Transverse colon (tissue), 4 donors: ENCODE data around the gene MBNL1.

Experiments used
- CTCF ChIP-seq, 5 experiments: fragments of 200-600 bp in 3 of 5; fragments of 450-650 bp in 2 of 5; sonication (generic) in 3 of 5; IDR thresholded peaks; 1 replicate in 2 of 5; 2 replicates in 3 of 5; pipeline ENCODE4 v1.5.1; 2016 to 2017; ENCODE audit warnings: antibody characterized with exemption in 5 of 5, inconsistent platforms in 3 of 5, mild to moderate bottlenecking in 2 of 5, moderate library complexity in 1 of 5
- POLR2A ChIP-seq: fragments of 450-650 bp; IDR thresholded peaks from one replicate; pipeline ENCODE4 v1.6.1; 2016; ENCODE audit warnings: antibody characterized with exemption, mild to moderate bottlenecking, moderate library complexity
- POLR2AphosphoS5 ChIP-seq, 3 donors: sonication (generic); formaldehyde crosslinking; IDR thresholded peaks; one replicate each; pipeline ENCODE4 v1.6.1; 2016; ENCODE audit warnings: antibody characterized with exemption in 3 of 3

- TF ChIP-seq POLR2A (no peak), CTCF (IDR thresholded peaks at IDR 0.05) (no peak), POLR2AphosphoS5 (IDR thresholded peaks at IDR 0.05) (no peak)
Observed at GRCh38 chr3:152255290-152255689, 13.4 kb upstream of the MBNL1 start.
